ENCODE results near the gene ST3GAL6. TPM values are rescaled to one million over a fixed set of nuclear protein-coding genes. Genes with fewer than 3 reads are reported as not detected.

The ST3GAL6 gene
- polyA plus RNA-seq, 3 donors, result 21.0 to 49.5 (median 22.8) TPM

GRCh38 chr3:98807561-98807960 is 44.4 kb downstream of the ST3GAL6 start:
- WGBS (ENCODE audit: insufficient coverage), result no CpG with 5 or more reads among the region's 1 CpG
- H3K27me3 ChIP-seq (ENCODE audit: control insufficient read depth in 2 of 2, insufficient read depth in 2 of 2, low read length in 2 of 2), result no peaks in the 10 kb centered on the region
- no peak overlapping the region for H3K27ac ChIP-seq (ENCODE audit: low read depth in 1 of 2, low read length in 2 of 2)
- H4K20me1 ChIP-seq (ENCODE audit: insufficient read depth, low read length), result no peaks in the 10 kb centered on the region
- no peak overlapping the region for H3K4me2 ChIP-seq (replicated peaks; ENCODE audit: extremely low read depth, low read length, poor library complexity, severe bottlenecking)
- peaks cover 18 to 21% of the 10 kb centered on the region in 2 donors for H3K4me1 ChIP-seq (ENCODE audit: control insufficient read depth in 1 of 2, insufficient read depth in 2 of 2, low read length in 2 of 2)
- H3K79me2 ChIP-seq (ENCODE audit: insufficient read depth, low read length), result no peaks in the 10 kb centered on the region
- no peak overlapping the region for H3K4me3 Mint-ChIP-seq
- no peak overlapping the region for H2AFZ ChIP-seq (ENCODE audit: insufficient read depth, low read depth, low read length, poor library complexity, severe bottlenecking)
- H3K9ac ChIP-seq (ENCODE audit: insufficient read depth, low read length, poor library complexity, severe bottlenecking), result no peak overlapping the region
- H3K9me3 ChIP-seq (replicated peaks in 1 of 2; ENCODE audit: control insufficient read depth in 1 of 2, insufficient read depth in 1 of 2, low read length in 2 of 2), result no peaks in the 10 kb centered on the region
- intact Hi-C loops (cut with micrococcal nuclease), result no loop called here
- no peak for TF ChIP-seq CTCF (IDR thresholded peaks at IDR 0.05)
- H3K36me3 Mint-ChIP-seq, result peaks cover 0 to 2% of the 10 kb centered on the region in 2 donors
- H3K27ac Mint-ChIP-seq, result no peak overlapping the region
- H3K4me1 Mint-ChIP-seq, result peaks cover 22% of the 10 kb centered on the region
- no peaks in the 10 kb centered on the region for H3K27me3 Mint-ChIP-seq (ENCODE audit: low read depth in 3 of 3)
- no peaks in the 10 kb centered on the region for H3K36me3 ChIP-seq (replicated peaks in 1 of 2; ENCODE audit: control insufficient read depth in 1 of 2, insufficient read depth in 2 of 2, low read length in 2 of 2)
- H3K4me3 ChIP-seq (replicated peaks in 1 of 3; ENCODE audit: low read depth in 2 of 3, low read length in 3 of 3), result no peak overlapping the region
- peaks cover 0 to 1% (median 0%) of the 10 kb centered on the region in 7 donors for H3K9me3 Mint-ChIP-seq
- no peak for DNase-seq

- intact Hi-C loops (cut with micrococcal nuclease), result no loop called here
- H3K4me3 ChIP-seq (replicated peaks in 1 of 3; ENCODE audit: low read depth in 2 of 3, low read length in 3 of 3), result no peak overlapping the region
These were observed 44.9 kb downstream of the ST3GAL6 start for GRCh38 chr3:98808071-98808470.

More at GRCh38 chr3:98808071-98808470, 44.9 kb downstream of the ST3GAL6 start:
- H3K36me3 ChIP-seq (replicated peaks in 1 of 2; ENCODE audit: control insufficient read depth in 1 of 2, insufficient read depth in 2 of 2, low read length in 2 of 2), result no peaks in the 10 kb centered on the region
- H3K27me3 Mint-ChIP-seq (ENCODE audit: low read depth in 3 of 3), result no peaks in the 10 kb centered on the region
- no peaks in the 10 kb centered on the region for H3K27me3 ChIP-seq (ENCODE audit: control insufficient read depth in 2 of 2, insufficient read depth in 2 of 2, low read length in 2 of 2)
- H3K36me3 Mint-ChIP-seq, result peaks cover 0 to 2% of the 10 kb centered on the region in 2 donors
- H3K27ac Mint-ChIP-seq, result no peak overlapping the region
- no peak overlapping the region for H3K27ac ChIP-seq (ENCODE audit: low read depth in 1 of 2, low read length in 2 of 2)
- no peak overlapping the region for H3K4me2 ChIP-seq (replicated peaks; ENCODE audit: extremely low read depth, low read length, poor library complexity, severe bottlenecking)
- no peak overlapping the region for H3K4me3 Mint-ChIP-seq
- WGBS (ENCODE audit: insufficient coverage), result no CpG with 5 or more reads among the region's 2 CpGs
- no peak overlapping the region for H2AFZ ChIP-seq (ENCODE audit: insufficient read depth, low read depth, low read length, poor library complexity, severe bottlenecking)
- no peak for DNase-seq
- H3K9ac ChIP-seq (ENCODE audit: insufficient read depth, low read length, poor library complexity, severe bottlenecking), result no peak overlapping the region
- H3K4me1 ChIP-seq (ENCODE audit: control insufficient read depth in 1 of 2, insufficient read depth in 2 of 2, low read length in 2 of 2), result peaks cover 18 to 21% of the 10 kb centered on the region in 2 donors
- H3K9me3 Mint-ChIP-seq, result no peaks in the 10 kb centered on the region
- no peak for TF ChIP-seq CTCF (IDR thresholded peaks at IDR 0.05)
- H3K79me2 ChIP-seq (ENCODE audit: insufficient read depth, low read length), result no peaks in the 10 kb centered on the region
- no peaks in the 10 kb centered on the region for H4K20me1 ChIP-seq (ENCODE audit: insufficient read depth, low read length)
- peaks cover 22% of the 10 kb centered on the region for H3K4me1 Mint-ChIP-seq
- H3K9me3 ChIP-seq (replicated peaks in 1 of 2; ENCODE audit: control insufficient read depth in 1 of 2, insufficient read depth in 1 of 2, low read length in 2 of 2), result no peaks in the 10 kb centered on the region
